ENCODE results near the gene DIPK1B. TPM values are rescaled to one million over a fixed set of nuclear protein-coding genes. Genes with fewer than 3 reads are reported as not detected.

DIPK1B gene
- total RNA-seq, 3 donors from 2014 or later = 1.0 to 10.0 (median 2.9) TPM

DNA sequence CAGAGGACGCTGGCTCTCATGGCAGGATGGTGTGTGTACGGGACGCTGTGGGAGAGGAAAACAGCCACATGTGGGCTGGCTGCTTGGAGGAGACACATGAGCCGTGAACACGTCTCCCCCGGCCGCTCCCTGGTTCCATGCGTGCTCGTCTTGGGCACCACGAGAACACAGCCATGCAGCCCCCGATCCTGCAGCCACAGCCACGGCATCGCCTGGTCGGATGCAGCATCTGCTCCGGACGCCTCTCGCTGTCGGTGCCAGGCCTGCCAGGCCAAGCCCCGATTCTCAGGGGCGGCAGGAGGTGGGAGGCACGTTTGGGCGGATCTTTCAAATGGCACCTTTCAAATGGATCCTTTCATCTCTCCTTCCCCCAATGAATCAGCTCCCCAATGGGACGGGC is 27.1 kb downstream of the DIPK1B start:
- DNase-seq (no peak), ATAC-seq (no peak)
- no peak overlapping the region for H3K4me3 ChIP-seq
- TF ChIP-seq, protein P1, sequence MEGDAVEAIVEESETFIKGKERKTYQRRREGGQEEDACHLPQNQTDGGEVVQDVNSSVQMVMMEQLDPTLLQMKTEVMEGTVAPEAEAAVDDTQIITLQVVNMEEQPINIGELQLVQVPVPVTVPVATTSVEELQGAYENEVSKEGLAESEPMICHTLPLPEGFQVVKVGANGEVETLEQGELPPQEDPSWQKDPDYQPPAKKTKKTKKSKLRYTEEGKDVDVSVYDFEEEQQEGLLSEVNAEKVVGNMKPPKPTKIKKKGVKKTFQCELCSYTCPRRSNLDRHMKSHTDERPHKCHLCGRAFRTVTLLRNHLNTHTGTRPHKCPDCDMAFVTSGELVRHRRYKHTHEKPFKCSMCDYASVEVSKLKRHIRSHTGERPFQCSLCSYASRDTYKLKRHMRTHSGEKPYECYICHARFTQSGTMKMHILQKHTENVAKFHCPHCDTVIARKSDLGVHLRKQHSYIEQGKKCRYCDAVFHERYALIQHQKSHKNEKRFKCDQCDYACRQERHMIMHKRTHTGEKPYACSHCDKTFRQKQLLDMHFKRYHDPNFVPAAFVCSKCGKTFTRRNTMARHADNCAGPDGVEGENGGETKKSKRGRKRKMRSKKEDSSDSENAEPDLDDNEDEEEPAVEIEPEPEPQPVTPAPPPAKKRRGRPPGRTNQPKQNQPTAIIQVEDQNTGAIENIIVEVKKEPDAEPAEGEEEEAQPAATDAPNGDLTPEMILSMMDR (IDR thresholded peaks at IDR 0.05) = no peak
- peaks cover 7% of the 10 kb centered on the region for H3K4me1 ChIP-seq (ENCODE audit: low read depth)
- no peaks in the 10 kb centered on the region for H3K9me3 ChIP-seq
- no peaks in the 10 kb centered on the region for H3K36me3 ChIP-seq (ENCODE audit: low read depth)
- intact Hi-C loops (cut with DNase I, micrococcal nuclease) = no loop called here

DNA sequence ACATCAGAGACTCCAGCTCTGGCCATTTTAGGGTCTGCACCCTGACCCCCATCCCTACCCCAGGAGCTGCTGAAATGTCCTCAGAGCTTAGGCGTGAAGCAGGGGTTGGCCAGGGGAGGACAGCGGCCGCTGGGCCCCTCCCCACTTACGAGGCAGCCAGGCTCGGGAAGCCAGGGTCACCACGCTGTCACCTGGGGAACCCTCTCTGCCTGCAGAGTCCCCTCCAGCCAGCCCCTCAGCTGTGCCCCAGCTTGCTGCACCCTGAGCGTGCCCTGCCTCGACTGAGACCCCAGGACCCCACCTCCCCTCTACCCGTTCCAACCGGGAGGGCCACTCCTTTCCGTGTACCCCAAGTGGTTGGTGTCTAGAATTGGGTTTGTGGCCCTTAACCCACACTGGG is 27.7 kb downstream of the DIPK1B start:
- Histone ChIP-seq H3K9me3 (no peaks in the 10 kb centered on the region), H3K36me3 (ENCODE audit: low read depth) (no peaks in the 10 kb centered on the region), H3K4me1 (ENCODE audit: low read depth) (peaks cover 7% of the 10 kb centered on the region), H3K4me3 (no peak overlapping the region)
- TF ChIP-seq, protein P1 (IDR thresholded peaks at IDR 0.05) = no peak
- intact Hi-C loops (cut with DNase I, micrococcal nuclease) = no loop called here
- ATAC-seq (no peak), DNase-seq (no peak)

GRCh38 chr9:136740491-136740890 is 28.1 kb downstream of the DIPK1B start:
- TF ChIP-seq, protein P1 (IDR thresholded peaks at IDR 0.05) = no peak

DNA sequence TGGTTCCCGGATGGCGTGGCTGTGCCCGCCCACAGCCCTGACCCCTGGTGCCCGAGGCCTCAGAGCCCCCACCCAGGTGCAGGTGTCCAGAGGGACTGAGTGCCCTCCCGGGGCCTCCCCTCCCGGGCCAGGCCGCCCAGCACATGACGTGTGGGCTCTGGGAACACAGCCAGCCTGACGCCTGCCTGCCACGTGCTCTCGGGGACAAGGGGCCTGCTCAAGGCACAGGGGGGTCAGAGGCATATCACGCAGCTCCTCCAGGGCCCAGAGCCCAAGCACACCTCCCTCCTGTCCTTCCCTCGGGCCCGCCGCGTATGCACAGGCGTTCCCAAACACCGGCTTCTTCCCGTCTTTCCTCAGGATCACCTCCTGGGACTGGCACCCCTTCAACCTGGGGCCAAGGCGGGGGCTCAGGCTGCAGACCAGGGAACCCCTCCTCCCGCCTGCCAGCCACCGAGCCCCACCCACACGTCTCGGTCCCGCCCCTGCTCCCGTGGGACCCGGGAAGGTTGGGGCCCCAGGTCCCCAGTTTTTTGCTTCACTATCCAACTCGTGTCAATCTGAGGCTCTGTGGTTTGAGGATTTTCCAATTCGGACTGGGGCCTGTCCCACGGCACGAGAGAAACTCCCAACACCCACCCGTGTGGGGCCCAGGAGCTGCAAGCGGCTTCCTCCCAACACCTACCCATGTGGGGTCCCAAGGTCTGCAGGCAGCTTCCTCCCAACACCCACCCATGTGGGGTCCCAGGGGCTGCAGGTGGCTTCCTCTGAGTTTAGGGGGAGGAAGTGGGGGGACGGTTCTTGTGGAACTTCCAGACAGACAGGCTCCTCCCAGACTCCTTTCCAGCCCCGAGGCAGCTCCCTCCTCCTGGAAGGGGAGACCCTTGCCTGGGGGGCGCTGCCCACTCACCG is 28.9 kb downstream of the DIPK1B start:
- TF ChIP-seq, protein P1 (IDR thresholded peaks at IDR 0.05) = no peak
- Histone ChIP-seq H3K36me3 (ENCODE audit: low read depth) (no peaks in the 10 kb centered on the region), H3K4me1 (ENCODE audit: low read depth) (peaks cover 7% of the 10 kb centered on the region), H3K4me3 (no peak overlapping the region), H3K9me3 (no peaks in the 10 kb centered on the region)
- ATAC-seq (peak; percentile 11), DNase-seq (peak in 1 of 3 donors; percentile 35)
- intact Hi-C loops (cut with DNase I, micrococcal nuclease) = no loop called here

More at GRCh38 chr9:136740491-136740890, 28.1 kb downstream of the DIPK1B start:
- Histone ChIP-seq H3K4me3 (no peak overlapping the region), H3K4me1 (ENCODE audit: low read depth) (peaks cover 7% of the 10 kb centered on the region), H3K36me3 (ENCODE audit: low read depth) (no peaks in the 10 kb centered on the region), H3K9me3 (no peaks in the 10 kb centered on the region)
- intact Hi-C loops (cut with DNase I, micrococcal nuclease) = no loop called here
- ATAC-seq = no peak
- peak in 1 of 3 donors; percentile 19 for DNase-seq

- intact Hi-C loops (cut with DNase I, micrococcal nuclease) = no loop called here
- TF ChIP-seq, protein P1 (IDR thresholded peaks at IDR 0.05) = no peak
- H3K4me1 ChIP-seq (ENCODE audit: low read depth) = peaks cover 7% of the 10 kb centered on the region
- no peaks in the 10 kb centered on the region for H3K9me3 ChIP-seq
- ATAC-seq = peak; percentile 53
- H3K4me3 ChIP-seq = no peak overlapping the region
- H3K36me3 ChIP-seq (ENCODE audit: low read depth) = no peaks in the 10 kb centered on the region
- DNase-seq = peak in 1 of 3 donors; percentile 36
Observed at GRCh38 chr9:136741883-136742571, 29.7 kb downstream of the DIPK1B start.

All from mucosa of descending colon (tissue), 3 donors.